Kidney (tissue), 14 donors: Measurements from ENCODE around the gene GNB1L. TPM values are rescaled to one million over a fixed set of nuclear protein-coding genes. Genes with fewer than 3 reads are reported as not detected.

ENCODE experiments used
- DNase-seq, 5 donors: peaks; one replicate each; pipeline ENCODE4 v3.0.0-alpha.2; 2013 to 2020
- FAIRE-seq: peaks from 2 replicates; lab custom pipeline; 2012; peaks lifted over from hg19 to GRCh38; lab: Jason Lieb, UNC
- H3K27ac ChIP-seq, 2 donors: one replicate each; pipeline ENCODE4 v1.7.0; 2013; ENCODE audit warnings: low read depth in 2 of 2, low read length in 2 of 2, inconsistent platforms in 1 of 2
- H3K27me3 ChIP-seq: one replicate; pipeline ENCODE4 v1.7.1; 2013; ENCODE audit warnings: low read length, inconsistent platforms; ENCODE audit not compliant: control insufficient read depth, insufficient read depth
- H3K36me3 ChIP-seq, 3 donors: one replicate each; pipeline versions ENCODE4 v1.7.0 to v1.7.1; 2013; ENCODE audit warnings: low read length in 3 of 3, control low read depth in 1 of 3, inconsistent platforms in 1 of 3; ENCODE audit not compliant: insufficient read depth in 3 of 3, control insufficient read depth in 2 of 3
- H3K4me1 ChIP-seq, 3 donors: one replicate each; pipeline versions ENCODE4 v1.7.0 to v1.7.1; 2013; ENCODE audit warnings: low read length in 3 of 3, inconsistent platforms in 1 of 3, low read depth in 1 of 3; ENCODE audit not compliant: control insufficient read depth in 2 of 3, insufficient read depth in 2 of 3
- H3K4me3 ChIP-seq, 3 donors: one replicate each; pipeline versions ENCODE4 v1.7.0 to v1.8.1; 2013; ENCODE audit warnings: low read length in 3 of 3, control low read depth in 1 of 3, inconsistent platforms in 1 of 3
- H3K9ac ChIP-seq, 3 donors: one replicate each; pipeline versions ENCODE4 v1.7.0 to v1.7.1; 2013; ENCODE audit warnings: low read length in 3 of 3, control low read depth in 1 of 3, inconsistent platforms in 1 of 3
- H3K9me3 ChIP-seq, 3 donors: one replicate each; pipeline versions ENCODE4 v1.7.0 to v1.7.1; 2013; ENCODE audit warnings: low read length in 3 of 3, control low read depth in 1 of 3, inconsistent platforms in 1 of 3; ENCODE audit not compliant: control insufficient read depth in 2 of 3, insufficient read depth in 1 of 3
- CTCF ChIP-seq: IDR thresholded peaks from 3 replicates; pipeline ENCODE4 v1.5.1; 2012; ENCODE audit warnings: mild to moderate bottlenecking, moderate library complexity, borderline replicate concordance; ENCODE audit not compliant: insufficient read depth; ENCODE audit errors: extremely low read depth
- intact Hi-C: fragments of 100-400 bp; cut with DNase I; formaldehyde crosslinking; loops from one replicate; pipeline ENCODE4 v1.11.1; 2022
- polyA plus RNA-seq: library from polyadenylated mRNA; stranded (reverse); fragments of 350-450 nt; fragmentation: Illumina TruSeq; extraction: RNeasy Lipid Tissue Mini Kit (QIAGEN cat#74804); gene quantifications from one replicate; pipeline ENCODE4 v1.2.3, GENCODE V29; 2014; ENCODE audit warnings: low read depth, low replicate concordance; ENCODE audit not compliant: insufficient read depth
- total RNA-seq: library from RNA; stranded (reverse); fragmentation: NEBNext Ultra II Directional; extraction: Animal tissue kit (Norgen Biotek cat#: 25700); gene quantifications from one replicate; pipeline ENCODE4 v1.2.1, GENCODE V29; 2021
- donor health status: control.
- donor health status: control.
- donor health status: control.
- donor health status: control.
- donor health status: control.
- donor health status: DM: yes; HTN: yes; CAD: no.
- donor health status: Normal renal cell carcinoma (clear cell type).

The GNB1L gene
- total and polyA plus RNA-seq, 2 donors from 2014 or later: 4.0 to 4.4 TPM

- H3K9ac ChIP-seq: no peak overlapping the region
- H3K4me3 ChIP-seq: no peak overlapping the region
- no peaks in the 10 kb centered on the region for H3K27me3 ChIP-seq
- DNase-seq (peak in 1 of 5 donors; percentile 33), FAIRE-seq (no peak)
- TF ChIP-seq CTCF: no peak
- no peaks in the 10 kb centered on the region for H3K4me1 ChIP-seq
- no peaks in the 10 kb centered on the region for H3K9me3 ChIP-seq
- H3K36me3 ChIP-seq: no peaks in the 10 kb centered on the region
- H3K27ac ChIP-seq: no peak overlapping the region
- intact Hi-C loops: no loop called here
These were observed 12.9 kb upstream of the GNB1L start for GRCh38 chr22:19867617-19868016.

GRCh38 chr22:19866665-19867009 lies 12.0 kb upstream of the GNB1L start:
- no peak for TF ChIP-seq CTCF
- no peak for FAIRE-seq
- Histone ChIP-seq H3K9ac (no peak overlapping the region), H3K9me3 (no peaks in the 10 kb centered on the region), H3K4me3 (no peak overlapping the region), H3K4me1 (no peaks in the 10 kb centered on the region), H3K27ac (no peak overlapping the region), H3K36me3 (no peaks in the 10 kb centered on the region), H3K27me3 (no peaks in the 10 kb centered on the region)
- intact Hi-C loops: no loop called here
- DNase-seq: no peak

- FAIRE-seq (no peak), DNase-seq (peak in 1 of 5 donors; percentile 4)
- Histone ChIP-seq H3K27ac (no peak overlapping the region), H3K9ac (no peak overlapping the region), H3K36me3 (no peaks in the 10 kb centered on the region), H3K9me3 (no peaks in the 10 kb centered on the region), H3K27me3 (no peaks in the 10 kb centered on the region), H3K4me1 (no peaks in the 10 kb centered on the region), H3K4me3 (no peak overlapping the region)
- no peak for TF ChIP-seq CTCF
- intact Hi-C loops: no loop called here
These were observed 10.6 kb upstream of the GNB1L start for GRCh38 chr22:19865141-19865829.
